ENCODE measurements around the gene AMMECR1L.

Gene AMMECR1L

DNA sequence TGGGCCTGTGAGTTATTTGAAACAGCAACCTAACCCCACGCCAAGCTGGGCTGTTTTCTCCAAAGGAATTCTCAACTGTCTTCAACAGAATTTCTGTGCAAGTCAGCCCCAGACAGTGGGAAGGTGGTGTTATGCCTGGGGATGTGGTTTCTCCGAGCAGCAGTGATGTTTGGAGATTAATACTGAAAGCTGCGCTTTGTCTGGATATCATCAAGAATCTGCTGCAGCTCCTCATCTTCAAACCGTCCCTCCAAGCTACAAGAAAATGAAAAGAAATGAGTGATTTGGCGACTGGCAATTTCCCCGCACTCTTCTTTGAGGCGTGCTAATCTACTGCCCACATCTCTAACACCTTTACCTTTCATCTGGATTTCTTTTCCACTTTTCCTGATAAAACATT is 37.8 kb downstream of the AMMECR1L start:
- Histone ChIP-seq H3K4me1 (no peaks in the 10 kb centered on the region), H3K36me3 (peaks cover 35 to 80% (median 68%) of the 10 kb centered on the region in 3 donors), H3K27ac (no peak overlapping the region), H3K27me3 (no peaks in the 10 kb centered on the region), H3K9me3 (no peaks in the 10 kb centered on the region), H3K4me3 (no peak overlapping the region)
- DNase-seq, result no peak
- intact Hi-C loops (cut with DNase I; ENCODE audit: low total_unique reads), result no loop called here
- TF ChIP-seq, protein P1, sequence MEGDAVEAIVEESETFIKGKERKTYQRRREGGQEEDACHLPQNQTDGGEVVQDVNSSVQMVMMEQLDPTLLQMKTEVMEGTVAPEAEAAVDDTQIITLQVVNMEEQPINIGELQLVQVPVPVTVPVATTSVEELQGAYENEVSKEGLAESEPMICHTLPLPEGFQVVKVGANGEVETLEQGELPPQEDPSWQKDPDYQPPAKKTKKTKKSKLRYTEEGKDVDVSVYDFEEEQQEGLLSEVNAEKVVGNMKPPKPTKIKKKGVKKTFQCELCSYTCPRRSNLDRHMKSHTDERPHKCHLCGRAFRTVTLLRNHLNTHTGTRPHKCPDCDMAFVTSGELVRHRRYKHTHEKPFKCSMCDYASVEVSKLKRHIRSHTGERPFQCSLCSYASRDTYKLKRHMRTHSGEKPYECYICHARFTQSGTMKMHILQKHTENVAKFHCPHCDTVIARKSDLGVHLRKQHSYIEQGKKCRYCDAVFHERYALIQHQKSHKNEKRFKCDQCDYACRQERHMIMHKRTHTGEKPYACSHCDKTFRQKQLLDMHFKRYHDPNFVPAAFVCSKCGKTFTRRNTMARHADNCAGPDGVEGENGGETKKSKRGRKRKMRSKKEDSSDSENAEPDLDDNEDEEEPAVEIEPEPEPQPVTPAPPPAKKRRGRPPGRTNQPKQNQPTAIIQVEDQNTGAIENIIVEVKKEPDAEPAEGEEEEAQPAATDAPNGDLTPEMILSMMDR (IDR thresholded peaks at IDR 0.05), result no peak

DNA sequence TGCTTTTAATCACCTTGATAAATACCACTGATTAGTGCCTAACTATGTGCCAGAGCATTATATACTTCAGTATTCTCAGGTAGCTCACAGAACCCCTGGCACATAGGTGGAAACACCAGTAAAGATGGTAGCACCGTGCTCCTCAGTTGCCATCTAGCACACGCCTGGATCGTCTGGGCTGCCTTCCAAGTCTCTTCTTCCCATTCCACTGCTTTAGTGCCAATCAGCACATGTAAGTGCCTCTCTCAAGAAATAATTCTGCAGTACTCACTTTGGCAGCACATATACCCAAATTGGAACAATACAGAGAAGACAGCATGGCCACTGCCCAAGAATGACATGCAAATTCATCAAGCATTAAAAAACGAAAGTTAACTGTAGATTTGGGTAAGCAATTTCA is 40.8 kb downstream of the AMMECR1L start:
- intact Hi-C loops (cut with DNase I; ENCODE audit: low total_unique reads), result no loop called here
- Histone ChIP-seq H3K27ac (no peak overlapping the region), H3K4me1 (no peaks in the 10 kb centered on the region), H3K36me3 (peaks cover 25 to 51% (median 43%) of the 10 kb centered on the region in 3 donors), H3K9me3 (no peaks in the 10 kb centered on the region), H3K27me3 (no peaks in the 10 kb centered on the region), H3K4me3 (no peak overlapping the region)
- TF ChIP-seq, protein P1 (IDR thresholded peaks at IDR 0.05), result no peak
- no peak for DNase-seq

DNA sequence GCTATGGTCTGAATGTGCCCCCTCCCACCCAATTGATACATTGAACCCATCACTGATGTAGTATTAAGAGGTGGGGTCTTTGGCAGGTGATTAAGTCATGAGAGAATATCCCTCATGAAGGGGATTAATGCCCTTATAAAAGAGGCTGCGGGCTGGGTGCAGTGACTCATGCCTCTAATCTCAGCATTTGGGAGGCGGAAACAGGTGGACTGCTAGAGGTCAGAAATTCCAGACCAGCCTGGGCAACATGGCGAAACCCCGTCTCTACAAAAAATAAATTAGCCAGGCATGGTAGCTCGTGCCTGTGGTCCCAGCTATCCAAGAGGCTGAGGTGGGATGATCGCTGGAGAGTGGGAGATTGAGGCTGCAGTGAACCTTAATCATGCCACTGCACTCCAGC is 42.1 kb downstream of the AMMECR1L start:
- TF ChIP-seq, protein P1 (IDR thresholded peaks at IDR 0.05), result no peak
- Histone ChIP-seq H3K9me3 (no peaks in the 10 kb centered on the region), H3K27ac (no peak overlapping the region), H3K27me3 (no peaks in the 10 kb centered on the region), H3K4me3 (no peak overlapping the region), H3K4me1 (no peaks in the 10 kb centered on the region), H3K36me3 (peaks cover 25 to 40% (median 31%) of the 10 kb centered on the region in 3 donors)
- intact Hi-C loops (cut with DNase I; ENCODE audit: low total_unique reads), result no loop called here
- DNase-seq, result no peak

DNA sequence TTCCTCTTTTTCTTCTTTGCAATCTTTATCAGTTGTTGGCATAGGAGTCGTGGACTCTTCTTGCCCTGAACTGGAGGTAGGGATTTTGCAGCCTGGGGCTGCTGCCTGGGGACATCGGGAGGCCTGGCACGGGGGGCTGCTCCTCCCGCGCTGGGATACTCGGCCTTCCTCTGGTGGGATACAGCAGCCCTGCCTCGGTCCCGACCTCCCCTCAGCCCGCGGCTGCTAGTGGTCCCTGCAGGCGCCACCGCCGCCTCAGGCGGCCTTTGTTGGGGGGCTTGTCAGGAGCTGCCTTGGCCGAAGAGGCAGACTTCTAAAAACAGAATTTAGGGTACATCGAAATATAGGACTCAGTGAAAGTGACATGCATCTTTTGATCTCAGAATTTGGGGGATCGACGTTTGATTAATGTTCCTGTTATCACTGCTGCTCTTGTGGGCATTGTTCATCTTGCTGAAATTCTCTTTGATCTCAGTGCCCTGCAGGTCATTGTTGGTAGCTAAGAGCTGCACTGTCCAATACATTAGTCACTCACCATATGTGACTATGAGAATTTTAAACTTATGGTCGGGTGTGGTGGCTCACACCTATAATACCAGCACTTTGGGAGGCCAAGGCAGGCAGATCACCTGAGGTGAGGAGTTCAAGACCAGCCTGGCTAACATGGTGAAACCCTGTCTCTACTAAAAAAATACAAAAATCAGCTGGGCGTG is 44.1 kb downstream of the AMMECR1L start:
- Histone ChIP-seq H3K4me1 (no peaks in the 10 kb centered on the region), H3K27ac (no peak overlapping the region), H3K4me3 (no peak overlapping the region), H3K9me3 (no peaks in the 10 kb centered on the region), H3K27me3 (no peaks in the 10 kb centered on the region), H3K36me3 (peaks cover 7 to 20% (median 12%) of the 10 kb centered on the region in 3 donors)
- intact Hi-C loops (cut with DNase I; ENCODE audit: low total_unique reads), result no loop called here
- no peak for DNase-seq
- TF ChIP-seq, protein P1 (IDR thresholded peaks at IDR 0.05), result no peak

DNA sequence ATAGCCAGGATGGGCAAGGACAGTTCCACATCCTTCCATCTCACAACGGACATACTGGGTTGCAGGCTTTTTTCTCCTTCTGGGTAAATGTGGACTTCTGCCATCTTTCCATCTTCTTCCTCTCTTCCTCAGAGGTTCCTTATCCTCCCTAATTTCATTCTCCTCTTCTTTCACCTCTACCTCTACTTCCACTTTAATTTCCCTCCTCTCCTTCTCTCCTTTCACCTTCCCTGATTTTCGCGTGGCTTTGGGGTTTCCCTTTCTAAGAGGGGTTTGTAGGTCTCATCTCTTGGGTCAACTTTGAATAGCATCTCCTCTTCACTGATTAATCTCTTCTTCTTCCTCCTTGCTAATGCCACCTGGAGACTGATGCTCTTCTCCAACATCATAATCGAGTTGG is 44.9 kb downstream of the AMMECR1L start:
- Histone ChIP-seq H3K27me3 (no peaks in the 10 kb centered on the region), H3K9me3 (no peaks in the 10 kb centered on the region), H3K27ac (no peak overlapping the region), H3K36me3 (peaks cover 0 to 12% (median 5%) of the 10 kb centered on the region in 3 donors), H3K4me3 (no peak overlapping the region), H3K4me1 (no peaks in the 10 kb centered on the region)
- TF ChIP-seq, protein P1 (IDR thresholded peaks at IDR 0.05), result no peak
- no peak for DNase-seq
- intact Hi-C loops (cut with DNase I; ENCODE audit: low total_unique reads), result no loop called here

All from tibial artery (tissue), 4 donors.